MG63 (cell line): Measurements from ENCODE around the gene EGFLAM. TPM values are rescaled to one million over a fixed set of nuclear protein-coding genes. Genes with fewer than 3 reads are reported as not detected.

ENCODE experiments used
- DNase-seq: peaks from one replicate; pipeline ENCODE4 v3.0.0-alpha.2; 2020
- H3K27me3 ChIP-seq: fragments of 250-450 bp; sonication (Bioruptor Pico); 2 replicates; pipeline ENCODE4 v1.5.1; 2020; ENCODE audit warnings: mild to moderate bottlenecking, moderate library complexity
- H3K36me3 ChIP-seq: fragments of 250-450 bp; sonication (Bioruptor Pico); 2 replicates; pipeline ENCODE4 v1.5.1; 2020; ENCODE audit warnings: mild to moderate bottlenecking, moderate library complexity
- H3K4me3 ChIP-seq: fragments of 250-450 bp; sonication (Bioruptor Pico); 2 replicates; pipeline ENCODE4 v1.5.1; 2020; ENCODE audit warnings: mild to moderate bottlenecking, moderate library complexity
- H3K9me3 ChIP-seq: fragments of 250-450 bp; sonication (Bioruptor Pico); 2 replicates; pipeline ENCODE4 v1.5.1; 2020; ENCODE audit warnings: mild to moderate bottlenecking, moderate library complexity
- total RNA-seq: library from RNA; depleted of rRNA; stranded (reverse); fragments of >200 nt; shearing (Covaris generic); gene quantifications from 2 replicates; pipeline ENCODE4 v1.2.3, GENCODE V29; 2014; ENCODE audit warnings: low replicate concordance

The EGFLAM gene
- total RNA-seq, 1 experiment from 2014 or later, result not detected

- Histone ChIP-seq H3K9me3 (no peaks in the 10 kb centered on the region), H3K4me3 (no peak overlapping the region), H3K36me3 (no peaks in the 10 kb centered on the region), H3K27me3 (no peaks in the 10 kb centered on the region)
- DNase-seq, result no peak
Observed at GRCh38 chr5:38478166-38478565, 219.8 kb downstream of the EGFLAM start.

GRCh38 chr5:38478878-38479277 is 220.5 kb downstream of the EGFLAM start:
- no peak overlapping the region for H3K4me3 ChIP-seq
- no peaks in the 10 kb centered on the region for H3K36me3 ChIP-seq
- no peak for DNase-seq
- H3K9me3 ChIP-seq, result no peaks in the 10 kb centered on the region
- no peaks in the 10 kb centered on the region for H3K27me3 ChIP-seq

GRCh38 chr5:38479315-38479904 is 221.1 kb downstream of the EGFLAM start:
- Histone ChIP-seq H3K4me3 (no peak overlapping the region), H3K9me3 (no peaks in the 10 kb centered on the region), H3K27me3 (no peaks in the 10 kb centered on the region), H3K36me3 (no peaks in the 10 kb centered on the region)
- DNase-seq, result no peak

GRCh38 chr5:38483805-38484398 is 225.5 kb downstream of the EGFLAM start:
- Histone ChIP-seq H3K36me3 (no peaks in the 10 kb centered on the region), H3K4me3 (no peak overlapping the region), H3K27me3 (no peaks in the 10 kb centered on the region), H3K9me3 (no peaks in the 10 kb centered on the region)
- no peak for DNase-seq

- H3K27me3 ChIP-seq, result no peaks in the 10 kb centered on the region
- no peaks in the 10 kb centered on the region for H3K9me3 ChIP-seq
- H3K36me3 ChIP-seq, result no peaks in the 10 kb centered on the region
- no peak for DNase-seq
- H3K4me3 ChIP-seq, result no peak overlapping the region
Observed at GRCh38 chr5:38494175-38494574, 235.8 kb downstream of the EGFLAM start.

GRCh38 chr5:38494763-38495162 is 236.4 kb downstream of the EGFLAM start:
- Histone ChIP-seq H3K9me3 (no peaks in the 10 kb centered on the region), H3K27me3 (no peaks in the 10 kb centered on the region), H3K36me3 (no peaks in the 10 kb centered on the region), H3K4me3 (no peak overlapping the region)
- no peak for DNase-seq

GRCh38 chr5:38497946-38498345 is 239.6 kb downstream of the EGFLAM start:
- Histone ChIP-seq H3K4me3 (no peak overlapping the region), H3K9me3 (no peaks in the 10 kb centered on the region), H3K27me3 (no peaks in the 10 kb centered on the region), H3K36me3 (no peaks in the 10 kb centered on the region)
- DNase-seq, result no peak

GRCh38 chr5:38500573-38501260 is 242.4 kb downstream of the EGFLAM start:
- DNase-seq, result peak; percentile 13
- Histone ChIP-seq H3K27me3 (no peaks in the 10 kb centered on the region), H3K36me3 (no peaks in the 10 kb centered on the region), H3K4me3 (no peak overlapping the region), H3K9me3 (no peaks in the 10 kb centered on the region)

GRCh38 chr5:38506302-38506701 is 247.9 kb downstream of the EGFLAM start:
- H3K36me3 ChIP-seq, result no peaks in the 10 kb centered on the region
- no peak for DNase-seq
- H3K4me3 ChIP-seq, result no peak overlapping the region
- H3K27me3 ChIP-seq, result no peaks in the 10 kb centered on the region
- H3K9me3 ChIP-seq, result no peaks in the 10 kb centered on the region

- Histone ChIP-seq H3K9me3 (no peaks in the 10 kb centered on the region), H3K36me3 (no peaks in the 10 kb centered on the region), H3K27me3 (no peaks in the 10 kb centered on the region), H3K4me3 (no peak overlapping the region)
- no peak for DNase-seq
Observed at GRCh38 chr5:38509185-38509584, 250.8 kb downstream of the EGFLAM start.
